ENCODE results near the gene GNAZ. TPM values are rescaled to one million over a fixed set of nuclear protein-coding genes. Genes with fewer than 3 reads are reported as not detected.
A peak's percentile ranks its signal among the peaks of the same experiment; 100 is the strongest.

The GNAZ gene
- total RNA-seq, 1 experiment from 2014 or later: 5.0 TPM

DNA sequence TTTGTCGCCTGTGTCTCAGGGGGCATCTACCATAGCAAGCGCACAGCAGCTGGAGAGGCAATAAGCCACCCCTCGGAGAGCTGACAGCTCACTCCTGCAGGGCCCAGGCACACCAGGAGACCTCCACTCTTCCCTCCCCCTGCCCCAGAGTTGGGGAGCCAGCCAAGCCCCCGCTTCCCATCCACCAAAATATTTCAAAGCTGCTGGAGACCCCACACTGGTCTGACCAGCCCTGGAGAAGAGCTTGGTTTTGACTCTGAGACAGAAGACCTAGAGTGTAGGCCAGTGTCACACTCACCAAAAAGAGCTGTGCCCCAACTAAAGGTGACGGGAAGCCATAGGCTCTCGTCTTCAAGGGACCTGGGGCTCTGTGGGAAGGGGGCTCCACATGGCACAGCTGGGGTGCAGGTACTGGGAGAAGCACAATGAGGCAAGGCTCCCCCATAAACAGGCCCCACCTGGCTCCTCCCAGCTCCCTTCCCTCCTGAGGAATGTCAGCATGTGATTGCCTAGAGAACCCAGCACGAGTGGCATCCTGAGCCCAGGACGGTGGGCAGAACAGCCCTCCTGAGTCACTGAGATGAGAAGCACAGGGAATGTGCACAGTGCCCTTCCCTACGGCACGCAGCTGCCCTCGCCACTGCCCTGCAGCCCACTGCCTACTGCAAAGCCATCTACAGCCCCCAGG is 5.8 kb upstream of the GNAZ start:
- peaks cover 8% of the 10 kb centered on the region; the same call in 1 of the 2 replicates for H3K27me3 ChIP-seq (ENCODE audit: insufficient read depth, low read length)
- no peaks in the 10 kb centered on the region for H4K20me1 ChIP-seq (ENCODE audit: control insufficient read depth, insufficient read depth, insufficient read length)
- H3K79me1 ChIP-seq (ENCODE audit: insufficient read depth, low read depth, low read length, poor library complexity, severe bottlenecking): no peaks in the 10 kb centered on the region
- no peak overlapping the region for H2BK120ac ChIP-seq (ENCODE audit: low read depth, low read length, poor library complexity, severe bottlenecking)
- no CpG with 5 or more reads among the region's 11 CpGs for WGBS (ENCODE audit: extremely low coverage, insufficient read length, low lambda C conversion rate)
- Mint-ChIP-seq H3K27me3 (ENCODE audit: low read depth) (peaks cover 84% of the 10 kb centered on the region), H3K27ac (no peak overlapping the region; a peak in 1 of 7 replicates), H3K9me3 (no peaks in the 10 kb centered on the region), H3K4me1 (peaks cover 1 to 22% of the 10 kb centered on the region in 2 experiments; a peak in 3 of 4 replicates), H3K4me3 (no peak overlapping the region), H3K36me3 (ENCODE audit: insufficient read depth in 1 of 3, low read depth in 3 of 3) (no peaks in the 10 kb centered on the region)
- no peak overlapping the region for H3K27ac ChIP-seq (ENCODE audit: insufficient read length, low read depth, low read length)
- peaks cover under 1% of the 10 kb centered on the region for H3K23me2 ChIP-seq (ENCODE audit: insufficient read length, low read depth, low read length, poor library complexity, severe bottlenecking)
- no peak overlapping the region for H2BK5ac ChIP-seq (ENCODE audit: insufficient read length, low read length)
- H3K56ac ChIP-seq (ENCODE audit: insufficient read length, low read depth, low read length): no peak overlapping the region
- no peak overlapping the region for H2AK5ac ChIP-seq (ENCODE audit: insufficient read length, low read length)
- no peak overlapping the region for H2BK20ac ChIP-seq (ENCODE audit: low read depth, low read length, poor library complexity, severe bottlenecking)
- no peak overlapping the region for H2BK12ac ChIP-seq (ENCODE audit: insufficient read length, low read depth, low read length)
- no peak overlapping the region for H3K18ac ChIP-seq (ENCODE audit: insufficient read length, low read depth, low read length)
- H3K79me2 ChIP-seq (ENCODE audit: insufficient read depth, low read length): no peaks in the 10 kb centered on the region
- no peak overlapping the region for H3K4me2 ChIP-seq (ENCODE audit: insufficient read depth, insufficient read length, low read length)
- no peak overlapping the region for H2BK15ac ChIP-seq (ENCODE audit: low read depth, low read length)
- no peaks in the 10 kb centered on the region for H3K4me1 ChIP-seq (ENCODE audit: insufficient read depth, low read length)
- no peak overlapping the region for H3K23ac ChIP-seq (ENCODE audit: insufficient read length, low read depth, low read length)
- no peak overlapping the region for H4K91ac ChIP-seq (ENCODE audit: insufficient read length, low read depth, low read length)
- peak; percentile 15 for DNase-seq
- no peak overlapping the region for H2AFZ ChIP-seq (ENCODE audit: low read length)
- no peaks in the 10 kb centered on the region for H3K9me3 ChIP-seq (ENCODE audit: control insufficient read depth, low read depth, low read length)
- no peak overlapping the region for H3T11ph ChIP-seq (ENCODE audit: low read length)
- no peak overlapping the region for H3K9ac ChIP-seq (ENCODE audit: extremely low read depth, insufficient read length, low read length)
- H3K4ac ChIP-seq (ENCODE audit: low read depth, low read length): no peak overlapping the region
- no peak overlapping the region for H4K5ac ChIP-seq (ENCODE audit: insufficient read length, low read depth, low read length)
- H4K8ac ChIP-seq (replicated peaks; ENCODE audit: insufficient read length, low read depth, low read length): no peak overlapping the region
- TF ChIP-seq, protein P1, sequence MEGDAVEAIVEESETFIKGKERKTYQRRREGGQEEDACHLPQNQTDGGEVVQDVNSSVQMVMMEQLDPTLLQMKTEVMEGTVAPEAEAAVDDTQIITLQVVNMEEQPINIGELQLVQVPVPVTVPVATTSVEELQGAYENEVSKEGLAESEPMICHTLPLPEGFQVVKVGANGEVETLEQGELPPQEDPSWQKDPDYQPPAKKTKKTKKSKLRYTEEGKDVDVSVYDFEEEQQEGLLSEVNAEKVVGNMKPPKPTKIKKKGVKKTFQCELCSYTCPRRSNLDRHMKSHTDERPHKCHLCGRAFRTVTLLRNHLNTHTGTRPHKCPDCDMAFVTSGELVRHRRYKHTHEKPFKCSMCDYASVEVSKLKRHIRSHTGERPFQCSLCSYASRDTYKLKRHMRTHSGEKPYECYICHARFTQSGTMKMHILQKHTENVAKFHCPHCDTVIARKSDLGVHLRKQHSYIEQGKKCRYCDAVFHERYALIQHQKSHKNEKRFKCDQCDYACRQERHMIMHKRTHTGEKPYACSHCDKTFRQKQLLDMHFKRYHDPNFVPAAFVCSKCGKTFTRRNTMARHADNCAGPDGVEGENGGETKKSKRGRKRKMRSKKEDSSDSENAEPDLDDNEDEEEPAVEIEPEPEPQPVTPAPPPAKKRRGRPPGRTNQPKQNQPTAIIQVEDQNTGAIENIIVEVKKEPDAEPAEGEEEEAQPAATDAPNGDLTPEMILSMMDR (conservative IDR thresholded peaks at IDR 0.05): no peak
- H3K14ac ChIP-seq (ENCODE audit: insufficient read depth, low read length): no peak overlapping the region
